B cell (primary cell): ENCODE data around the gene GSTM5. TPM values are rescaled to one million over a fixed set of nuclear protein-coding genes. Genes with fewer than 3 reads are reported as not detected.
"Not testable (repeated sequence)": the region's sequence is repeated elsewhere in the genome, so short reads cannot be mapped to it uniquely, and the experiment has no call there.

Source experiments
- ATAC-seq: fragments of 200-7000 bp; cut with Tn5 transposase; one replicate; pipeline ENCODE4 v1.10.0; 2021; ENCODE audit warnings: low read depth, mild to moderate bottlenecking, moderate number of reproducible peaks, moderate library complexity
- CTCF ChIA-PET: fragments of 350-600 bp; sonication (Branson Sonifier 250); formaldehyde crosslinking; loops from one replicate; lab custom pipeline; 2021; ENCODE audit warnings: antibody characterized with exemption, inconsistent platforms; lab: Charles Lee
- POLR2A ChIA-PET: fragments of 350-600 bp; sonication (Branson Sonifier 250); formaldehyde crosslinking; loops from one replicate; lab custom pipeline; 2021; ENCODE audit warnings: antibody characterized with exemption; lab: Charles Lee
- DNase-seq: peaks from one replicate; pipeline ENCODE4 v3.0.0; 2013
- H2AFZ ChIP-seq: 2 replicates; pipeline ENCODE4 v1.6.1; 2012; ENCODE audit warnings: mild to moderate bottlenecking, low read depth, low read length; ENCODE audit not compliant: insufficient read depth, poor library complexity, severe bottlenecking
- H3K27ac ChIP-seq, 2 donors: 1 replicate in 1 of 2; 2 replicates in 1 of 2; pipeline ENCODE4 v1.5.1; 2012 to 2013; ENCODE audit warnings: low read length in 2 of 2, mild to moderate bottlenecking in 2 of 2, moderate library complexity in 1 of 2
- H3K27me3 ChIP-seq, 4 experiments: fragments of 200-600 bp in 1 of 4; sonication (generic) in 1 of 4; replicated peaks in 1 of 4; 1 replicate in 2 of 4; 2 replicates in 2 of 4; pipeline versions ENCODE4 v1.6.1 to v1.7.0; 2013 to 2016; ENCODE audit warnings: low read length in 3 of 4, mild to moderate bottlenecking in 2 of 4, mixed read lengths in 1 of 4, moderate library complexity in 1 of 4; ENCODE audit not compliant: insufficient read depth in 4 of 4, control insufficient read depth in 3 of 4; ENCODE audit errors: control extremely low read depth in 1 of 4
- H3K36me3 ChIP-seq, 2 experiments: replicated peaks in 1 of 2; 1 replicate in 1 of 2; 2 replicates in 1 of 2; pipeline versions ENCODE4 v1.6.1 to v1.7.1; 2013; ENCODE audit warnings: low read length in 1 of 2; ENCODE audit not compliant: insufficient read depth in 2 of 2, control insufficient read depth in 1 of 2; ENCODE audit errors: control extremely low read depth in 1 of 2, extremely low read depth in 1 of 2
- H3K4me1 ChIP-seq, 2 donors: fragments of 200-600 bp in 1 of 2; sonication (generic) in 1 of 2; 1 replicate in 1 of 2; 2 replicates in 1 of 2; pipeline versions ENCODE4 v1.5.1 to v1.6.1; 2013 to 2017; ENCODE audit warnings: low read length in 2 of 2; ENCODE audit not compliant: control insufficient read depth in 2 of 2, insufficient read depth in 2 of 2
- H3K4me2 ChIP-seq: replicated peaks from 2 replicates; pipeline ENCODE3; 2012; ENCODE audit warnings: mild to moderate bottlenecking, low read depth, low read length; ENCODE audit not compliant: poor library complexity, severe bottlenecking
- H3K4me3 ChIP-seq, 5 experiments: fragments of 200-600 bp in 1 of 5; sonication (generic) in 1 of 5; 1 replicate in 3 of 5; 2 replicates in 2 of 5; pipeline versions ENCODE4 v1.5.1 to v1.7.0; 2011 to 2016; ENCODE audit warnings: low read length in 4 of 5, mild to moderate bottlenecking in 4 of 5, low read depth in 2 of 5, control low read depth in 1 of 5, moderate library complexity in 1 of 5; ENCODE audit not compliant: insufficient read depth in 1 of 5; ENCODE audit errors: control extremely low read depth in 1 of 5, extremely low read depth in 1 of 5
- H3K79me2 ChIP-seq: fragments of 200-600 bp; sonication (generic); one replicate; pipeline ENCODE4 v1.6.0; 2016; ENCODE audit warnings: low read length; ENCODE audit not compliant: control insufficient read depth, insufficient read depth
- H3K9ac ChIP-seq: fragments of 200-600 bp; sonication (generic); 2 replicates; pipeline ENCODE4 v1.6.1; 2017; ENCODE audit warnings: mild to moderate bottlenecking, low read length, moderate library complexity
- H3K9me3 ChIP-seq, 3 donors: one replicate each; pipeline versions ENCODE4 v1.6.1 to v1.7.1; 2013; ENCODE audit warnings: low read length in 2 of 3; ENCODE audit not compliant: control insufficient read depth in 2 of 3, insufficient read depth in 1 of 3; ENCODE audit errors: control extremely low read depth in 1 of 3
- H4K20me1 ChIP-seq: 2 replicates; pipeline ENCODE4 v1.6.0; 2012; ENCODE audit warnings: mild to moderate bottlenecking, low read length; ENCODE audit not compliant: insufficient read depth, control insufficient read depth, poor library complexity, severe bottlenecking
- H3K27ac Mint-ChIP-seq: one replicate; pipeline ENCODE4 v1.8.0; 2021; ENCODE audit warnings: mixed read lengths
- H3K27me3 Mint-ChIP-seq: one replicate; pipeline ENCODE4 v1.8.0; 2021; ENCODE audit warnings: mixed read lengths
- H3K4me1 Mint-ChIP-seq: one replicate; pipeline ENCODE4 v1.8.0; 2021; ENCODE audit warnings: mixed read lengths
- H3K4me3 Mint-ChIP-seq: one replicate; pipeline ENCODE4 v1.8.0; 2021; ENCODE audit warnings: mixed read lengths
- H3K9me3 Mint-ChIP-seq: one replicate; pipeline ENCODE4 v1.8.0; 2022; ENCODE audit warnings: mixed read lengths; ENCODE audit not compliant: insufficient read depth
- EZH2 ChIP-seq: IDR thresholded peaks from 2 replicates; pipeline ENCODE4 v1.6.1; 2012; ENCODE audit warnings: borderline replicate concordance, low read depth, mild to moderate bottlenecking, moderate library complexity, low read length; ENCODE audit not compliant: insufficient read depth, poor library complexity, severe bottlenecking
- WGBS: methylation state at CpG from one replicate; pipeline ENCODE4 v1.1.5; 2013; ENCODE audit warnings: missing lambda C conversion rate; ENCODE audit not compliant: insufficient coverage; 5-methylcytosine and 5-hydroxymethylcytosine counted together
- intact Hi-C: fragments of 100-400 bp; cut with micrococcal nuclease; formaldehyde crosslinking; loops from one replicate; pipeline ENCODE4 v1.10.0; 2022
- polyA plus RNA-seq: library from polyadenylated mRNA; depleted of rRNA; stranded (reverse); fragments of >200 nt; gene quantifications from 2 replicates; pipeline ENCODE4 v1.2.3, GENCODE V29; 2012
- total RNA-seq, 2 donors: library from RNA; stranded (reverse); fragments of 120-200 nt in 1 of 2; gene quantifications; 1 replicate in 1 of 2; 2 replicates in 1 of 2; pipeline versions ENCODE4 v1.2.3 to v1.2.4, GENCODE V29; 2013 to 2022
- TF ChIP-seq, protein P1 (sequence below): fragments of 200-600 bp; IDR thresholded peaks from one replicate; pipeline ENCODE4 v1.8.0; 2022; ENCODE audit warnings: antibody characterized with exemption, mild to moderate bottlenecking

The GSTM5 gene
- total and polyA plus RNA-seq, 2 donors (not counting 1 experiment from before 2014, with no cell fraction given), result 0.07 TPM; not detected in 1

DNA sequence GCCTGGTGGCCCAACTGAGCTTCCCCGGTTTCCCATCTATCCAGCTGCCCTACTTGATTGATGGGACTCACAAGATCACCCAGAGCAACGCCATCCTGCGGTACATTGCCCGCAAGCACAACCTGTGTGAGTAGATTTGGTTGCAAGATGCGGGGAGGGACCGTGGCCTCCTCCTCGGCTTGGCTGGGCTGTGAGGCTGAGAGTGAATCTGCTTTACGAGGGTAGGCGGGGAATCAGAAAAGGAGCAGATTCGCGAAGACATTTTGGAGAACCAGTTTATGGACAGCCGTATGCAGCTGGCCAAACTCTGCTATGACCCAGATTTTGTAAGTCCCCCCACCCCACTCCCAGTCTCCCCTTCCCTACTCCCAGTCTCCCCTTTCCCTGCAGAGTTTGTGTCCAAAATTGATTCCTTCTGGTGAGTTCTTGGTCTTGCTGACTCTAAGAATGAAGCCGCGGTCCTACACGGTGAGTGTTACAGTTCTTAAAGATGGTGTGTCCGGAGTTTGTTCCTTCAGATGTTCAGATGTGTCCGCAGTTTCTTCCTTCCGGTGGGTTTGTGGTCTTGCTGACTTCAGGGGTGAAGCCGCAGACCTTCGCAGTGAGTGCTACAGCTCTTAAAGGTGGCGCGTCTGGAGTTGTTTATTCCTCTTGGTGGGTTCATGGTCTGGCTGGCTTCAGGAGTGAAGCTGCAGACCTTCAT is 42.7 kb upstream of the GSTM5 start:
- peak overlapping the region; percentile 68 for H3K27ac Mint-ChIP-seq
- no peak overlapping the region for H3K27ac ChIP-seq
- TF ChIP-seq EZH2, result no peak
- TF ChIP-seq, protein P1, sequence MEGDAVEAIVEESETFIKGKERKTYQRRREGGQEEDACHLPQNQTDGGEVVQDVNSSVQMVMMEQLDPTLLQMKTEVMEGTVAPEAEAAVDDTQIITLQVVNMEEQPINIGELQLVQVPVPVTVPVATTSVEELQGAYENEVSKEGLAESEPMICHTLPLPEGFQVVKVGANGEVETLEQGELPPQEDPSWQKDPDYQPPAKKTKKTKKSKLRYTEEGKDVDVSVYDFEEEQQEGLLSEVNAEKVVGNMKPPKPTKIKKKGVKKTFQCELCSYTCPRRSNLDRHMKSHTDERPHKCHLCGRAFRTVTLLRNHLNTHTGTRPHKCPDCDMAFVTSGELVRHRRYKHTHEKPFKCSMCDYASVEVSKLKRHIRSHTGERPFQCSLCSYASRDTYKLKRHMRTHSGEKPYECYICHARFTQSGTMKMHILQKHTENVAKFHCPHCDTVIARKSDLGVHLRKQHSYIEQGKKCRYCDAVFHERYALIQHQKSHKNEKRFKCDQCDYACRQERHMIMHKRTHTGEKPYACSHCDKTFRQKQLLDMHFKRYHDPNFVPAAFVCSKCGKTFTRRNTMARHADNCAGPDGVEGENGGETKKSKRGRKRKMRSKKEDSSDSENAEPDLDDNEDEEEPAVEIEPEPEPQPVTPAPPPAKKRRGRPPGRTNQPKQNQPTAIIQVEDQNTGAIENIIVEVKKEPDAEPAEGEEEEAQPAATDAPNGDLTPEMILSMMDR, result no peak
- H4K20me1 ChIP-seq, result no peaks in the 10 kb centered on the region
- H3K27me3 Mint-ChIP-seq, result no peaks in the 10 kb centered on the region
- DNase-seq (no peak), ATAC-seq (no peak)
- no peaks in the 10 kb centered on the region for H3K36me3 ChIP-seq
- no peaks in the 10 kb centered on the region for H3K9me3 ChIP-seq
- H3K4me3 Mint-ChIP-seq, result peak overlapping the region; percentile 76
- peak overlapping the region; percentile 66 for H2AFZ ChIP-seq
- H3K4me1 ChIP-seq, result peaks cover 4 to 14% of the 10 kb centered on the region in 2 donors
- intact Hi-C loops, result no loop called here
- peaks cover 16% of the 10 kb centered on the region for H3K4me1 Mint-ChIP-seq
- H3K4me3 ChIP-seq, result peak overlapping the region in 1 of 5 experiments; percentile 19
- no peaks in the 10 kb centered on the region for H3K27me3 ChIP-seq
- ChIA-PET POLR2A (interaction anchor here (0.9 kb wide), 1 partner anchor 13 kb away, joined by 3 read pairs; no protein-coding TSS in a partner anchor), CTCF (no interaction called here)
- no peaks in the 10 kb centered on the region for H3K79me2 ChIP-seq
- no peaks in the 10 kb centered on the region for H3K9me3 Mint-ChIP-seq
- peak overlapping the region; percentile 17 for H3K4me2 ChIP-seq
- H3K9ac ChIP-seq, result no peak overlapping the region
- 80% methylated on average over 18 of the region's 22 CpGs for WGBS

DNA sequence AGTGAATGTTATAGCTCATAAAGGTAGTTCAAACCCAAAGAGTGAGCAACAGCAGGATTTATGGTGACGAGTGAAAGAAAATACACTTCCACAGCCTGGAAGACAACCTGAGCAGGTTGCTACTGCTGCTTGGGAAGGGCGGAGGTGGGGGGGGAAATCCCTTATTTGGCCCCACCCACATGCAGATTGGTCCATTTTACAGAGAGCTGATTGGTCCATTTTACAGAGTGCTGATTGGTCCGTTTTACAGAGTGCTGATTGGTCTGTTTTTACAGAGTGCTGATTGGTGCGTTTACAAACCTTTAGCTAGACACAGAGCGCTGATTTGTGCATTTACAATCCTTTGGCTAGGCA is 42.1 kb upstream of the GSTM5 start:
- CTCF ChIA-PET, result interaction anchor here (1.9 kb wide), 1 partner anchor 28 kb away, joined by 5 read pairs; no protein-coding TSS in a partner anchor
- H3K4me1 Mint-ChIP-seq, result peaks cover 16% of the 10 kb centered on the region
- peak overlapping the region; percentile 76 for H3K4me3 Mint-ChIP-seq
- H3K9me3 ChIP-seq, H3K27me3 Mint-ChIP-seq, H3K79me2 ChIP-seq, H3K27me3 ChIP-seq, ATAC-seq, H3K9me3 Mint-ChIP-seq, H3K27ac Mint-ChIP-seq, H3K9ac ChIP-seq, H3K27ac ChIP-seq, H4K20me1 ChIP-seq, H3K4me3 ChIP-seq, intact Hi-C loops, DNase-seq, POLR2A ChIA-PET, H3K36me3 ChIP-seq: not testable (repeated sequence)
- WGBS, result 97% methylated on average over 3 of the region's 5 CpGs
- Histone ChIP-seq H2AFZ (peak overlapping the region; percentile 66), H3K4me1 (peaks cover 4 to 14% of the 10 kb centered on the region in 2 donors), H3K4me2 (peak overlapping the region; percentile 17)
